Measurements from ENCODE around the gene WNT10A.

DNA sequence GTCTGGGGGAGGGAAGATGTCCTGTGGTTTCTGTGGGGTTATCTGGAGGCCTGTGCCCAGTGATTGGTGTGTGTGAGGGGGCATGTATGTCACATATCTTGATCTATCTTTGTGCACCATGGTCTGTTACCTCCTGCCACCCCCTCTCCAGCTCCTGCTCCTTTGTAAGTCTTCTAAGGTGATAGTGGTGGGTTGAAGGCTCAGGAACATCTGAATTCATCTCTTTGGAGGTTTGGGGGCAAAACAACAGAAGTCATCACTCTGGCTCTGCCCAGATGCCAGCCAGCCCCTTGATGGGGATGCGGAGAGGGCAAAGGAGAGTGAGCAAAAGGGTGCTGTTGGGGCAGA, 23.8 kb upstream of the WNT10A start:
- TF ChIP-seq FOSL2 (IDR thresholded peaks at IDR 0.05) (no peak), FOSL2 (CRISPR knock-in tag; IDR thresholded peaks at IDR 0.05) (no peak), POLR2A (IDR thresholded peaks at IDR 0.05; ENCODE audit: low read length) (no peak), USF2 (IDR thresholded peaks at IDR 0.05) (no peak), SMC3 (IDR thresholded peaks at IDR 0.05) (no peak), ATOH8 (CRISPR knock-in tag; IDR thresholded peaks at IDR 0.05; ENCODE audit: low read depth) (no peak), RCOR1 (IDR thresholded peaks at IDR 0.05; ENCODE audit: low read depth, low read length) (no peak), CEBPB (IDR thresholded peaks at IDR 0.05) (no peak), REST (IDR thresholded peaks at IDR 0.05) (no peak)
- TF ChIP-seq, protein P1, sequence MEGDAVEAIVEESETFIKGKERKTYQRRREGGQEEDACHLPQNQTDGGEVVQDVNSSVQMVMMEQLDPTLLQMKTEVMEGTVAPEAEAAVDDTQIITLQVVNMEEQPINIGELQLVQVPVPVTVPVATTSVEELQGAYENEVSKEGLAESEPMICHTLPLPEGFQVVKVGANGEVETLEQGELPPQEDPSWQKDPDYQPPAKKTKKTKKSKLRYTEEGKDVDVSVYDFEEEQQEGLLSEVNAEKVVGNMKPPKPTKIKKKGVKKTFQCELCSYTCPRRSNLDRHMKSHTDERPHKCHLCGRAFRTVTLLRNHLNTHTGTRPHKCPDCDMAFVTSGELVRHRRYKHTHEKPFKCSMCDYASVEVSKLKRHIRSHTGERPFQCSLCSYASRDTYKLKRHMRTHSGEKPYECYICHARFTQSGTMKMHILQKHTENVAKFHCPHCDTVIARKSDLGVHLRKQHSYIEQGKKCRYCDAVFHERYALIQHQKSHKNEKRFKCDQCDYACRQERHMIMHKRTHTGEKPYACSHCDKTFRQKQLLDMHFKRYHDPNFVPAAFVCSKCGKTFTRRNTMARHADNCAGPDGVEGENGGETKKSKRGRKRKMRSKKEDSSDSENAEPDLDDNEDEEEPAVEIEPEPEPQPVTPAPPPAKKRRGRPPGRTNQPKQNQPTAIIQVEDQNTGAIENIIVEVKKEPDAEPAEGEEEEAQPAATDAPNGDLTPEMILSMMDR (IDR thresholded peaks at IDR 0.05): no peak
- TF ChIP-seq, protein P2, sequence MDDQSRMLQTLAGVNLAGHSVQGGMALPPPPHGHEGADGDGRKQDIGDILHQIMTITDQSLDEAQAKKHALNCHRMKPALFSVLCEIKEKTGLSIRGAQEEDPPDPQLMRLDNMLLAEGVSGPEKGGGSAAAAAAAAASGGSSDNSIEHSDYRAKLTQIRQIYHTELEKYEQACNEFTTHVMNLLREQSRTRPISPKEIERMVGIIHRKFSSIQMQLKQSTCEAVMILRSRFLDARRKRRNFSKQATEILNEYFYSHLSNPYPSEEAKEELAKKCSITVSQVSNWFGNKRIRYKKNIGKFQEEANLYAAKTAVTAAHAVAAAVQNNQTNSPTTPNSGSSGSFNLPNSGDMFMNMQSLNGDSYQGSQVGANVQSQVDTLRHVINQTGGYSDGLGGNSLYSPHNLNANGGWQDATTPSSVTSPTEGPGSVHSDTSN (IDR thresholded peaks at IDR 0.05): no peak
